GM19397 (cell line): Measurements from ENCODE around the gene MST1.

Source experiments
- ATAC-seq: cut with Tn5 transposase; IDR thresholded peaks from one replicate; pipeline ENCODE4 v1.9.1; 2021; ENCODE audit warnings: mild to moderate bottlenecking, moderate library complexity; ENCODE audit not compliant: unreplicated experiment

The MST1 gene

DNA sequence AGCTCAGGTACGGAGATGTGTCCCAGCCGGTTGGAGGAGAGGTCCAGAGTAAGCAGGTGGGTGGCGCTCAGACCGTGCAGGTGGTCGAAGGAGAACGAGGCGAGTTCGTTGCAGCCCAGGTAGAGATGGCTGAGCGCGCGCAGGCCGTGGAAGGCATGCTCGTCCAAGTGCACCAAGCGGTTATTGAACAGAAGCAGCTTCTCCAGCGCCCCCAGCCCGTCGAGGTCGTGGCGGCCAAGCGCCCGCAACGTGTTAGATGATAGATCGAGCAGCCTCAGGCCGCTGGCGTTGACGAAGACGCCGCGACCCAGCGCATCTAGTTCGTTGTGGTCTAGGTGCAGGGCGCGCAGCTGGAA lies 29.6 kb upstream of the MST1 start:
- no peak for ATAC-seq

- ATAC-seq = no peak
Measured at GRCh38 chr3:49717959-49718857, 28.9 kb upstream of the MST1 start.

GRCh38 chr3:49717211-49717958 lies 28.1 kb upstream of the MST1 start:
- ATAC-seq = no peak

DNA sequence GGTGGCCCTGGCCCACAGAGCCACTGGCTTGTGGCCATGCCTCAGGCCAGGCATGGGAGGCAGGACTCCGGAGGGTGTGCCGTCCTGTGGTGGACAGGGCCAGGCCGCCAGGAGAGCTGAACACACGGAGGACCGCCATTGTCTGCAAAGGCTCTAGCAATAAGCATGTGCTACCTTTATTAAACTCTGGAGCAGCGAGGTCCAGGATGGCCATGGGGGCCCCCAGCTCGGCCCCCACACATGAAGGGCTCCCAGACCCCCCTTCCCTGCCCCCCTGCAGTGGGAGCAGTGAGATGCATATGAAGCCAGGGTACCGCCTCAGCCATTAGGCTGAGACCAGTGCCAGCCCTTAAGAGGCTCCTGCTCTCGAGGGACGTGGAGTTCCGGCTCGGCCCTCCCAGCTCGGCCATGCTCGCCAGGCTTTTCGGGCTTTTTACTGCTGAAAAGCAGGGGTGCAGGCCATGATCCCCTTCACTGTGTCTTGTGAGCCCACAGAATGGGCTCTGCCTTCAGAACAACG lies 27.5 kb upstream of the MST1 start:
- ATAC-seq = no peak

DNA sequence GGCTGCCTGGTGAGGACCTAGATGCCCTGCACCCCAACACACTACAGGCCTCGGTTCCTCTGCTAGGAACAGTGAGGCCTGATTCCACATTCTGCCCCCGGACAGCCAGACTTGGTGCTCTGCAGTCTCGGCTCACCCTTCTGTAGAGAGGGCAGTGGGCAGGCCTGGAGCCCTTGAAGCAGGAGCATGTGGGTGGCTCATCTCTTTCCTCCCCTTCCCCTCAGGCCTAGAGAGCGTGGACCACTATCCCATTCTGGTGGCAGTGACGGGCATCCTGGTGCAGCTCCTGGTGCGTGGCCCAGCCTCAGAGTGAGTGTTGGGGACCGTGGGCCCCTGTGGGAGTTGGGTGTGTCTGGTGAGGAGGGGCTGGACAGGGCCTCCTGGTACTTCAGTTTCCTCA lies 26.9 kb upstream of the MST1 start:
- ATAC-seq = no peak

DNA sequence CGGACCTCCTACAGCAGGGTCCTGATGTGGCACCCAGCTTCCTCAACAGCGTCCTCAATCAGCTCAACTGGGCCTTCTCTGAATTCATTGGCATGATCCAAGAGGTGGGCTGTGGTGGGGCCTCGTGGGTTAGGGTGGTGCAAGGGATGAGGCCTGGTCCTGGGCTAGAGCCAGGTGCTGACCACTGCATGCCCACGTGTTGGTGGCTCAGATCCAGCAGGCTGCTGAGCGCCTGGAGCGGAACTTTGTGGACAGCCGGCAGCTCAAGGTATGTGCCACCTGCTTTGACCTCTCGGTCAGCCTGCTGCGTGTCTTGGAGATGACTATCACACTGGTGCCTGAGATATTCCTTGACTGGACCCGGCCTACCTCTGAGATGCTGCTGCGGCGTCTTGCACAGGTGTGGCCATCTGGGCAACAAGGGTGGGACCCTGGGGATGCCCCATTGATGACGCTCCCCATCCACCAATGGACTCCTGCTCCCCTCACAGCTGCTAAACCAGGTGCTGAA lies 26.4 kb upstream of the MST1 start:
- no peak for ATAC-seq

DNA sequence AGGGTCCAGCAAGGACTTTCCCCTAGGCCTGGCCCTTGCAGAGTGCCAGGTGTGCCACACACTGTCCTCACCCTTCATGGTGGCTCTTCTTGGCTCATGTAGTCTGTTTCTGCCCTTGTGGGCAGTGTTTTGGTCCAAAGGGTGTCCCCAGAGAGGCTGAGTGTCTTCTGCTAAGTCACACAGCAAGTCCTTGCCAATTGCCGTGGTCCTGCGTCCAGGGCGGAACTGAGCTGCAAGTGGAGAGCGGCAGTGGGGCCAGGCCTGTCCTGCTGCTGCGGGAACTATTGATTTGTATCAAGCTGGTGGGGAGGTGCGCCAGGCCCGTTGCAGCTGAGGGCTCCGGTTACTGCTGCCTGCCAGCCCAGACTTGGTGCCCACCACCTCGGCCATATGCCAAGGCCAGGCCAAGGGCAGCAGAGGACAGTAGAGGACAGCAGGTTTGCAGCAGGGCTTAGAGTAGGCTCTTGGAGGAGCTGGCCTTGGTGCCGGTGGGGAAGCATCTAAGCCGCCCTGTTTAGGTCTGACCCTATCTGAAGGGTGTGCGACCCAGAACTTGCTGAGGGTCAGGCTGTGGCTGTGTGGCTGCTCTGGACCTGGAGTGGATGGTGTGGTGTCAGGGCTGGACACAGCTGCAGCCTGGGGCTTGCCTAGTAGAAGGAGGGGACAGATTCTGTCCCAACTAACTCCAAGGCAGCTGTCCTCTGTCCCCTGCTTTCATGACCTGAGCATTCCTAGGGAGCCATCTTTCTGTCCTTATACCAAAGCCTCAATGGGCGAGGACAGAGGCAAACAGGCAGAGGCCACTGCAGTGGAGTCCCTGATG lies 25.7 kb upstream of the MST1 start:
- no peak for ATAC-seq

GRCh38 chr3:49713336-49714105 lies 24.2 kb upstream of the MST1 start:
- no peak for ATAC-seq

DNA sequence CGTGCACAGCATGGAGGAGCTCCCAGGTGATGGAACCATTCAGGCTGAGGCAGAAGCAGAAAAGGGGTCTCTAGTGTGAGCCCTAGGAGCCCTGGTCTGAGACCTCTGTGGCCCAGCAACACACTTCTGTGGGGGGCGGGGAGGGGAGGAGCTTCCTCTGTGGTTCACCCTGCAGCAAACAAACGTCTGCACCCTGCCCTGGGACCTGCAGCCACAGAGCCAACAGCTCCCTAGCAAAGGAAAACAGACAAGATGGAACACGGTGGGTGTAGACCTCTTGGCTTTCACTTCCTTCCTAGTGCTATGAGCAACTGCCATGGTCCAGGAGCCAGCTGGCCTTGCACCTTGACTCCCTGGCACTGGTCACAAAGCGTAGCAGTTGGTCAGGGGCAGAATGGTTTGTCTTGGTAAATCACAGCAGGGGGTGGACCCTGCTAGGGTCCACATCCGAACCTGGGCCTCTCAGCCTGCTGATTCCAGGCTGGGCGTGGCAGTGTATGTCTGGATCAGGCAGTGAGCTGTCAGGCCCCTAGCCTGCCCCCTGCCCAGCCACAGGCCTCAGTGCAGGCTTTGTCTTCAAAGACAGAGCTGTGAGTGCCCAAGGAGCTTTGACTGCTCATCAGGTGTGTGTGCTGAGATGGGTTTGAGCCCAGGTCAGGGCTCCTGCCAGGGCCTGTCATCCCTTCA lies 23.5 kb upstream of the MST1 start:
- ATAC-seq = no peak

GRCh38 chr3:49712166-49712565 lies 22.9 kb upstream of the MST1 start:
- no peak for ATAC-seq

DNA sequence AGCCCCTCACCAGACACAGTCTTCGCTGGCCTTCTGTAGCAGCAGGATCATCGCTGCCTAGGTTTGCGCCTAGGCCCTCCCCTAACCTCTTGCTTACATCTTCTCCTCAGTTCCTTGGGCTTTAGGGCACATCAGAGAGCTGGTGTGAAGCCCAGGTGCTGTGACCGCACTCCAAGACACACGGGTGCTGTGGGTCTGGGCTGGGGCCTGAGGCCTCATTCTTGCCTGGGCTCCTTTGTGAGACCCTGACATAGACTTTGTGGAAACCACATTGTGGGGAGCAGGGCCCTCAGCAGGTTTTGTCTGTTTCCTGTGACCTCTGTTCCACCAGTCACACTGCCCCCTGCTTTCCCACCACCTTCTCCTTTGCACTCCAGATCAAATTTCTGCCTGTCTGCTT lies 22.2 kb upstream of the MST1 start:
- ATAC-seq = no peak

DNA sequence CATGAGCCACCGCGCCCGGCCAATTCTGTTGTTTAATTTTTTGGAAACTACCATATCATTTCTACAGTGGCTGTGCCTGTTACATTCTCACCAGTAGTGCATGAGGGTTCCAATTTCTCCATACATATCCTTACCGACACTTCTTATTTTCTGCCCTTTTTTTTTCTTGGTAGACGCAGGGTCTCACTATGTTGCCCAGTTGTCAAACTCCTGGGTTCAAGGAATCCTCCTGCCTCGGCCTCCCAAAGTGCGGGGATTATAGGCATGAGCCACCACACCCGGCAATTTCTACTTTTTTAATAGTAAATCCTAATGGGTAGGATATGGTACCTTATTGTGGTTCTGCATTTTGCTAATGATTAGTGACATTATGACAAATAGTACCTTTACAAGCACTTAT lies 20.6 kb upstream of the MST1 start:
- no peak for ATAC-seq

- ATAC-seq = no peak
Measured at GRCh38 chr3:49707113-49707480, 17.8 kb upstream of the MST1 start.

GRCh38 chr3:49706456-49707112 lies 17.3 kb upstream of the MST1 start:
- ATAC-seq = no peak

DNA sequence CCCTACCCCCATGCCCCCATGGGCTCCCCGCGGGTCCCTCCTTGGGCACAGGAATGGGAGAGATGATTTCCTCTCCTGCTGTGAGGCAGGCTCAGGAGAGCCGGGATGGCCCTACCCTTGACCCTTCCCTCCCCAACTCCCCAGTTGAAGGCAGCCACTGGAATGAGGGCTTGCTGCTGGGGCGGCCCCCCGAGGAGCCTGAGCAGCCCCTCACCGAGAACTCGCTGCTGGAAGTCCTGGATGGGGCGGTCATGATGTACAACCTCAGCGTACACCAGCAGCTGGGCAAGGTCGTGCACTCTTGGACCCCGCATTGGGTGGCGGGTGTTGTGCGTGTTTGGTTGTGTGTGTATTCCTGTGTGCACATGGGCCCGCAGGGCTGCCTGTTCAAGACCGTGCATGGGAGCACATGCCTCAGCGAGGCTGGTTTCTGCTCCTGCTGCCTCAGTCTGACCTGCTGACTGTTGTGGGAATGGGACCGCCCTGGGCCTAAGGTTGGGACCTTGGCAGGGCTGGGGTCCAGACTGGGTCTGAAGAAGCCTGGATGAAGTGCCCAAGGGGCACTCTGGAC lies 16.2 kb upstream of the MST1 start:
- no peak for ATAC-seq

DNA sequence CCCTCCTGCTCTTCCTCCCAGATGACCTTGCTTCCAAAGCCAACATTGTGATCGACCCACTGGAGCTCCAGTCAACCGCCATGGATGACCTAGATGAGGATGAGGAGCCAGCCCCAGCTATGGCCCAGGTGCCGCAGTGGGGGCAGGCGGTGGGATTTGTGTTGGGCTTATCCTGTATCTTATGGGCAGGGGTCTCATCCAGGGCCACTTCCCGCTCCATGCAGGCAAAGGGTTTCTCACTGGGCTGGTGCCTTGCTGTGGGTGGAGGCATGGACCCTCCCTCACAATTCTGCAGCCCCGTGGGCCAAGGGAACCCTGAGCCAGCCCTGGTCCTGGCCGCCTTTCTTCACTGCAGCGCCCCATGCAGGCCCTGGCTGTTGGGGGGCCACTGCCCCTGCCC lies 15.4 kb upstream of the MST1 start:
- ATAC-seq = no peak

DNA sequence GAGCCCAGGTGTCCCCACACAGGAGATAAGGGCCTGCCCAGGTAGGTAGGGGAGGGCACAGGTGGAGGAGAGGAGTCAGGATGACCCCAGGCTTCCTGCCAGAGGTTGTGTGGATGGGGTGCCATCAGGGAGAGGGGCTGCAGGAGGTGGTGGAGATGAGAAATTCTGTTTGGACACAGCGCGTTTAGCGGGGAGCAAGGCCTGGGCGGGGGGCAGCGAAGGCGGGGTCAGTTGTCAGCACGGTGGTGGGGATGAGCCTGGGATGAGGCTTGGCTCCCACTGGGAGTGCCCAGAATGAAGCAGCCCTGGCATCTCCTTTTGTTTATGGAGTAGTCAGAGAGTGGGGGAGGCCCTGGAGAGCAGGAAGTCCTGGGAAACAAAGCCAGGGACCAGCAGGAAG lies 14.7 kb upstream of the MST1 start:
- no peak for ATAC-seq

DNA sequence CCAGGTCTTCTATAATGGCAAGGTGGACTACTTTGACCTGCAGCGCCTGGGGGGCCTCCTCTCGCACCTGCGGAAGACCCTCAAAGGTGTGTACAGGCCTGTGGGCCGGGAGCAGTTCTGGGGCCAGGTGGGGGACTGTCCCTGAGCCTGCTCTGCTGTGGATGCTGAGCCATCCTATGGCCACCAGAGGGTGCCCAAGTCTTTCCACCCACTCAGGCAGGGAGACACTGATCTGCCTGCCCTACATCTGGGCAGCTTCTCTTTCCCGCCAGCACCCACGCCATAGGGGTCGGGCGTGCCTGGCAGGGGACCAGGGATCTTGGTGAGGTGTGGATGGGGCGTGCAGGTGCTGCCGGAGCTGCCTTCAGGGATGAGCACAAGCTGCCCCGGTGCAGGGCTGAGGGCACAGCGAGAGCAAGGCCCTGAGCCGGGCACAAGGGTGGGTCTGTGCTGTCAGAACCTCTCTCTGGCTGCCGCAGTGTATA lies 14.2 kb upstream of the MST1 start:
- ATAC-seq = no peak

GRCh38 chr3:49702672-49703071 lies 13.4 kb upstream of the MST1 start:
- no peak for ATAC-seq
